ENCODE data around the gene SCN9A. TPM values are rescaled to one million over a fixed set of nuclear protein-coding genes. Genes with fewer than 3 reads are reported as not detected.

The SCN9A gene
- total and polyA plus RNA-seq, 2 donors (not counting 1 experiment from before 2014, with no cell fraction given): not detected

- H2AFZ ChIP-seq (ENCODE audit: insufficient read depth, low read depth, low read length, poor library complexity, severe bottlenecking): no peak overlapping the region
- WGBS (ENCODE audit: insufficient coverage): no CpG with 5 or more reads among the region's 2 CpGs
- H3K27ac ChIP-seq (ENCODE audit: low read length in 2 of 2): no peak overlapping the region
- H3K27me3 ChIP-seq (replicated peaks in 1 of 4; ENCODE audit: control extremely low read depth in 1 of 4, control insufficient read depth in 3 of 4, insufficient read depth in 4 of 4, low read length in 3 of 4): peaks cover 0 to 5% (median 0%) of the 10 kb centered on the region in 4 experiments
- ATAC-seq (ENCODE audit: low read depth) (no peak), DNase-seq (no peak)
- ChIA-PET POLR2A (no interaction called here), CTCF (no interaction called here)
- Mint-ChIP-seq H3K4me3 (no peak overlapping the region), H3K27me3 (peaks cover 10% of the 10 kb centered on the region), H3K9me3 (ENCODE audit: insufficient read depth) (no peaks in the 10 kb centered on the region), H3K4me1 (no peaks in the 10 kb centered on the region), H3K27ac (no peak overlapping the region)
- TF ChIP-seq EZH2 (IDR thresholded peaks at IDR 0.05; ENCODE audit: borderline replicate concordance, insufficient read depth, low read depth, low read length, poor library complexity, severe bottlenecking) (no peak), CTCF (IDR thresholded peaks at IDR 0.05) (no peak)
- no peaks in the 10 kb centered on the region for H3K9me3 ChIP-seq (ENCODE audit: control extremely low read depth in 1 of 3, control insufficient read depth in 2 of 3, insufficient read depth in 1 of 3, low read length in 2 of 3)
- H4K20me1 ChIP-seq (ENCODE audit: control insufficient read depth, insufficient read depth, low read length, poor library complexity, severe bottlenecking): no peaks in the 10 kb centered on the region
- H3K4me1 ChIP-seq (ENCODE audit: control insufficient read depth in 2 of 2, insufficient read depth in 2 of 2, low read length in 2 of 2): no peaks in the 10 kb centered on the region
- H3K4me3 ChIP-seq (ENCODE audit: control extremely low read depth in 1 of 5, extremely low read depth in 1 of 5, insufficient read depth in 1 of 5, low read depth in 2 of 5, low read length in 4 of 5): no peak overlapping the region
- no peaks in the 10 kb centered on the region for H3K79me2 ChIP-seq (ENCODE audit: control insufficient read depth, insufficient read depth, low read length)
- no peak overlapping the region for H3K4me2 ChIP-seq (replicated peaks; ENCODE audit: low read depth, low read length, poor library complexity, severe bottlenecking)
- intact Hi-C loops (cut with micrococcal nuclease): no loop called here
- no peak overlapping the region for H3K9ac ChIP-seq (ENCODE audit: low read length)
- no peaks in the 10 kb centered on the region for H3K36me3 ChIP-seq (replicated peaks in 1 of 2; ENCODE audit: control extremely low read depth in 1 of 2, control insufficient read depth in 1 of 2, extremely low read depth in 1 of 2, insufficient read depth in 2 of 2, low read length in 1 of 2)
These were observed 208.3 kb downstream of the SCN9A start for GRCh38 chr2:166167449-166167848.

GRCh38 chr2:166163775-166164174, 212.0 kb downstream of the SCN9A start:
- no peaks in the 10 kb centered on the region for H3K4me1 ChIP-seq (ENCODE audit: control insufficient read depth in 2 of 2, insufficient read depth in 2 of 2, low read length in 2 of 2)
- no CpG with 5 or more reads among the region's 2 CpGs for WGBS (ENCODE audit: insufficient coverage)
- TF ChIP-seq CTCF (IDR thresholded peaks at IDR 0.05) (no peak), EZH2 (IDR thresholded peaks at IDR 0.05; ENCODE audit: borderline replicate concordance, insufficient read depth, low read depth, low read length, poor library complexity, severe bottlenecking) (no peak)
- H3K27ac ChIP-seq (ENCODE audit: low read length in 2 of 2): no peak overlapping the region
- H3K4me2 ChIP-seq (replicated peaks; ENCODE audit: low read depth, low read length, poor library complexity, severe bottlenecking): no peak overlapping the region
- Mint-ChIP-seq H3K9me3 (ENCODE audit: insufficient read depth) (no peaks in the 10 kb centered on the region), H3K27ac (no peak overlapping the region), H3K4me3 (no peak overlapping the region), H3K27me3 (peaks cover 7% of the 10 kb centered on the region), H3K4me1 (no peaks in the 10 kb centered on the region)
- H3K9ac ChIP-seq (ENCODE audit: low read length): no peak overlapping the region
- no peaks in the 10 kb centered on the region for H3K79me2 ChIP-seq (ENCODE audit: control insufficient read depth, insufficient read depth, low read length)
- H3K4me3 ChIP-seq (ENCODE audit: control extremely low read depth in 1 of 5, extremely low read depth in 1 of 5, insufficient read depth in 1 of 5, low read depth in 2 of 5, low read length in 4 of 5): no peak overlapping the region
- ATAC-seq (ENCODE audit: low read depth) (no peak), DNase-seq (no peak)
- CTCF ChIA-PET: interaction anchor here (1.2 kb wide), 1 partner anchor 9 kb away, joined by 4 read pairs; no protein-coding TSS in a partner anchor
- POLR2A ChIA-PET: no interaction called here
- H4K20me1 ChIP-seq (ENCODE audit: control insufficient read depth, insufficient read depth, low read length, poor library complexity, severe bottlenecking): no peaks in the 10 kb centered on the region
- no peaks in the 10 kb centered on the region for H3K36me3 ChIP-seq (replicated peaks in 1 of 2; ENCODE audit: control extremely low read depth in 1 of 2, control insufficient read depth in 1 of 2, extremely low read depth in 1 of 2, insufficient read depth in 2 of 2, low read length in 1 of 2)
- no peaks in the 10 kb centered on the region for H3K9me3 ChIP-seq (ENCODE audit: control extremely low read depth in 1 of 3, control insufficient read depth in 2 of 3, insufficient read depth in 1 of 3, low read length in 2 of 3)
- H2AFZ ChIP-seq (ENCODE audit: insufficient read depth, low read depth, low read length, poor library complexity, severe bottlenecking): no peak overlapping the region
- intact Hi-C loops (cut with micrococcal nuclease): no loop called here
- peaks cover 0 to 5% (median 0%) of the 10 kb centered on the region in 4 experiments for H3K27me3 ChIP-seq (replicated peaks in 1 of 4; ENCODE audit: control extremely low read depth in 1 of 4, control insufficient read depth in 3 of 4, insufficient read depth in 4 of 4, low read length in 3 of 4)
